Eye (tissue), 1 donor: Measurements from ENCODE around the gene GXYLT2.
"Not testable (repeated sequence)": the region's sequence is repeated elsewhere in the genome, so short reads cannot be mapped to it uniquely, and the experiment has no call there.

Source experiments
- DNase-seq: peaks from one replicate; pipeline ENCODE4 v3.0.0-alpha.2; 2015

GXYLT2 gene

DNA sequence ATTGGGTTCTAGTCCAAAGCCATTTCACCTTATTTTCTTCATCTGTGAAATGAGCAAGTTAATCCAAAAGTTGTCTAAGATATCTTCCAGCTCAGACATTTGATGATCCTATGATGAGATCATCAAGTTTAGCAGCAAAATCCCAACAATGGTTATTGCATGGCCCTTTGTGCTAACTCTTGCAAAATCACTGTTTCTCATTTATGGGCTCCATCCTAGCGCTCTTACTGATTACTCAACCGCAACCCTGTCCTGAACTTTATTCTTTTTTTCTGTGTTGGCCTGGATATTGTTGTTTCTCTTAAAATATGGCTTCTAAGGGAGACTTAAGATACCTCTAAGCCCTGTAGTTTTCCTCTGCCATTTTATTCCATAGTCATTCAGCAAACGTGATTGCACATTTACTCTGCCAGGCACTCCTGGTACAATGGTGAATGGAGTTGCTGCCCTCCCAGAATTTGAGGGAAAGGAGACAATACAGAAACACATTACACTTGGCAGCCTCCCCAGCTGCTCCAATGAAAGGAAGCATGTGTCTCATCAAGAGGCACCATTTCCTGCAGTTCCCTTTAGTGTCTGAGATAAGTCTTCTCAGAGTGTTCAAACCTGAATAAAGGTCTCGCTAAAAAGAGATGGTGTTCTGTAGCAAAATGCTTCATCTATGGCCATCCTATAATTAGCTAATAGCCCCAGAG is 4.4 kb downstream of the GXYLT2 start:
- peak; percentile 55 for DNase-seq

DNA sequence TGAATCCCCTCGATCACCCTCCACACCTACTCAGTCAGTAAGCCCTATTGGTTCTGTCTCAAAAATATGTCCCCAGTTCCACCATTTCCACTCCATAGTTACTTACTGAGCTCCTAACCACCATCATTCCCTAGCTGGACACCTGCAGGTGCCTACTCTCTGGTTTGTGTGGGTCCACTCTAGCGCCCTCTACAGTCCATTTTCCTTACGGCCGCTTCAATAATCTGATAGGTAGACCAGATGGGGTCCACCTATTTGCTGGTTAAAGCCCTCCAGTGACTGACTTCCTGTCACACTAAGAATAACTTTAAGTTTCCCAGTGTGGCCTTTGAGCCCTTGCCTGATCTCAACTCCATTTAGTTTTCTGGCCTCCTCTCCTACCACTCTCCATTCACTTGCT is 5.0 kb downstream of the GXYLT2 start:
- peak; percentile 19 for DNase-seq

DNA sequence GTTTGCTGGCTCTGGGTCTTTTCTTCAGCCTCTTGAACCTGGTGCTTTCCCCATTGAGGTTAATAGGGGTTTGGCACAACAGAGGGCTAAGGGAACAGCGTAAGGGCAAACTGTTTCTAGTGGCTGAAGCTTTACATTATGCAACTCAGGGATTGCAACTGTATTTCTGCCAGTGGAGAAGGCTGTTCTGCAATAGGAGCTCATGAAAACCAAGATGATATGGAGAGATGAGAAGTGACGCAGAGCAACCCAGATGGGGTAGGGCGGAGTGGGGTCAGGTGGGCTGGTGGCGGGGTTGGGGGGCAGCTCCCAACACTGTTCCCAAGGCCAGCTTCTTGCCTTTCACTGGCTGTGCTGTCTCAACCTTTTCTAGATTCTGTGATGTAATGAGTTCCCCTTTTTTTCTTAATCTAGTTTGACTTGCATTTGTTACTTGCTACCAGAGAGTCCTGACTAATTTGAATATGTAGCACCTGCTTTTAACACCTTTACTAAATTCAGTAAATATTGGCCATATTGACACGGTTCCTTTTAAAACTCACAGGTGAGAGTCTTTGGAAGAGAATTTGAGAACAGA is 7.2 kb downstream of the GXYLT2 start:
- no peak for DNase-seq

DNA sequence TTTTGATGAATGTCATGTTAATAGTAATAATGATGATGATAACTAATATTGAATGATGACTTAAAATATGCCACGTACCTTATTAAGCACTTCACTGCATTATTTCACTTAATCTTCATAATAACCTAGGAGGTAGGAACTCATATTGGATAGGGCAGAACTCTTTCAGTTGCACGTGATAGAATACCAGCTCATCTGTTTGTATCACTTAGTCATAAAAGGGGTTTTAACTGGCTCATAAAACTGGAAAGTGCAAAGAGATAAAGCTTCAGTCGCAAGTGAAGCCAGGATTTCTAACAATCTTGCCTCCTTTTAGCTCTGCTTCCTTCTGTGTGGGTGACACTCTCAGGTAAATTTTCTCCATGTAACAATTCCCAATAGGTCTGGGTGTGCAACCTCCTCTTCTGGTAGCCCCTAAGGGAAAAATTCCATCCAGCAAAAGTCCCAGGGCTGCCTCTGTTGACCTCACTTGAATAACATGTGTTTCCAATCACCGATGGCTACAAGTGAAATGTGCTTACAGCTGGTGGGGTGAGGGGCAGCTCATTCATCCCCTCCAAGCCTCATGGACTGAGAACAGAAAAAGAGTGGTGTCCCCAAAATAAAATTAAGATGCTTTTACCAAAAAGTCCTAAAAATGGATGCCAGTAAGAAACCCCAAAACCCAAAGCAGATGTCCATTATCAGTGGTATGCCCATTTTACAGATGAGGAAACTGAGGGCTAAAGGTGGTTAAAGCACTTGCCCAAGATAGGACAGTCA is 9.3 kb downstream of the GXYLT2 start:
- DNase-seq, result no peak

DNA sequence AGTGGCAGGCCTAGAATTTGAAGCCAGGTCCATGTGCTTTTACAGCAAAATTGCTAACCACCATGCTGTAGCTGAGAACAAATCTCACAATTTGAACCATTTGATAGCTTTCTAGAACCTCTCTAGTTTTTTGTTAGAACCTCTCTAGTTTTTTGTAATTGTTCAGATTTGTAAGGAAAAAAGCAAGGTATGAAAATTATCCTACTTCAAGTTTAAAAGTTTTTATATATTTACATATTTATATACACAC is 9.8 kb downstream of the GXYLT2 start:
- DNase-seq, result no peak

DNA sequence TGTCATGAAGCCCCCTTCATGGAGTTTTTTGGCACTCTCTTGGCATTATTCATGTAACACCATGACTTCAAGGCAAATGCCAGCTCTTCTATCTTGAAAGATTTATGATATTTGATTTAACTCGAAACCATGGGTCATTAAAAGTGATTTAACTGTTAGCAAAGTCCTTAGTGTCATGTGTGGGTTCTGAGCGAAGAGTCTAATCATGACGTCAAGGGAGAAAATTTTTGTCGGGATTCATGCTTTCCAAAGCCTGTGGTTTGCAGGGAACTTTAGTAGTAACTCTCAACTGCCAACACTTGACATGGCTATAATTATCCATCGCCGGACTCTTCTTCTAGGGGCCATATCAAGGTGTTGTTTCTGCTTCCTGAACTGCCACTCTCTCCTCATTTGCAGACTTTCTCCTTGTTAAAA is 11.5 kb downstream of the GXYLT2 start:
- no peak for DNase-seq

DNA sequence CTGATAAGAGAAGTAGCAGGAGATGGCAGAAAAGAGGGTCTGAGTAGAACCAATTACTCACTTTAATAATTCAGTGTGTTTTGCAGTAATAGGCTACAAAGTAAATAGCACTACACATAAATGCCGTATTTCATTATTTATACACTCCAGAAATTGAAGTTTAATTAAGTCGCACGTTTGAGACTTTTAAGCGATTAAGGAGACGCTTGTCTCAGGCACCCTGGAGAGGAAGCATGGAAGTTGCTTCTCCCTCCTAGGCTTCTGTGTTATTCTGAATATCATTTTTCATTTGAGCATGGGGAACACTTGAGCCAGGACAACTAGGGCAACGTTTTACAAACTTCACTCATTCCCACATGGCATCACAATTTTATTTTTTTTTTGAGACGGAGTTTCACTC is 12.2 kb downstream of the GXYLT2 start:
- DNase-seq, result peak; percentile 48

DNA sequence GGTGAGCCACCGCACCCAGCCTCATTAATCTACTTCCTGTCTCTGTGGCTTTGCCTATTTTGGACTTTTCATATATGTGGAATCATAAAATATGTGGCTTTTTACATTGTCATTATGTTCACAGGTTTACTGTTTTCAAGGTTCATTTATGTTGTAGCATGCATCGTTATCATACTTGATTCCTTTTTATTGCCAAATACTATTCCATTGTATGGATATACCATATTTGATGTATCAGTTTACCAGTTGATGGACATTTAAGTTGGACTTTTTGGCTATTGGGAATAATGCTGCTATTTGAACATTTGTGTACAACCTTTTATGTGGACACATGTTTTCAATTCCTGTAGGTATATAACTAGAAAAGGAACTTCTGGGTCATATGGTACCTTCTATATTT is 14.0 kb downstream of the GXYLT2 start:
- DNase-seq, result no peak

DNA sequence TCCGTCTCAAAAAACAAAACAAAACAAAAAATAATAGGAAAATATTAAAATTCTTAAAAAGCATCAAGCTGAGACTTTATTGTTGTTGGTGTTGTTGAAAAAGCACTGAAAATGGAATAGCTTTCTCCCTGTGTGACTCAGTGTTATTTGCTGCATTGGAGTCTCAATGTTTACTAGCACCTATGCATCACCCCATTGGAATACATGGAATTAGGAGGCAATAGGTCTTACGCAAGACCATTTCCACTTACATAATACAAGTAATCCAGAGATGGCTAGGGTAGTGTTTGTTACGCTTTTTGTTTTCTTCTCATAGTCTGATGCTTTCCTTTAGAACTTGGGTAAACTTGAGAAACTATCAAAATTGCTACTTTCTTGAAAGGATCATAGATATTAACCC is 15.2 kb downstream of the GXYLT2 start:
- no peak for DNase-seq

DNA sequence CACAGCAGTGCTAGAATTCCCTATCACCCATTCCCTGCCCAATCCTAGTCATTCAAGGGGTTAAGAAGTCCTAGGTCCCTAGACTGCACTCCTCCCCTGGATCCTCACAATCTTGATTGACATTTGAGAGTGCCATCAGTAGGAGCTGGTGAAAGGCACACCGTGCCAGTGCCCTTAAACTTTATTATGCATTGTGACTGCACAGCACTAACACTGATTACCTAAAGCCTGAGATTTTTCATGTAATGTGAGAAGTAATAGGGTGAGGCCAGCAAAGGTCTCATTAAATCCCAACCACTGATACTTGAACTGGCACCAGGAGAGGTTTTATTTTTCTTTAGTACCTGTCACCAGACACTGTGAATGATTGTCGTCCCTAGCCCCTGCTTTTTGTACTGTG is 16.3 kb downstream of the GXYLT2 start:
- no peak for DNase-seq

DNA sequence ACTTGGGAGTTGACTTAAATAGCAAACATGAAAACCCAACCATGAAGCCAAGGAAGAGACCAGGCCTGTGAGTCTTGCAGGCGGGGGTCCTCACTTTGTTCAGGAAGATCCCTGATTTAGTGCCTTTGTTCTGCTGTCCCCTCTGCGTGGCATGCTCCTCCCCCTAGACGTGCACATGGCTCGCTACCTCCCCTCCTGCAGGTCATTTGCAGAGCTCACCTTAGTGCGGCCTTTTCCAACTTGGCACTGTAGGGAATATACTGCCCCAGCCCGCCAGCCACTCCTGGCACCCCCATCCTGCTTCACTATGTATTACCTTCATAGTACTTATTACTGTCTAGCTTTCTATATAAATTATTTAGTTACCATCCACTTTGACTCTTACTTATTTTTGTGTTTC is 18.3 kb downstream of the GXYLT2 start:
- no peak for DNase-seq

DNA sequence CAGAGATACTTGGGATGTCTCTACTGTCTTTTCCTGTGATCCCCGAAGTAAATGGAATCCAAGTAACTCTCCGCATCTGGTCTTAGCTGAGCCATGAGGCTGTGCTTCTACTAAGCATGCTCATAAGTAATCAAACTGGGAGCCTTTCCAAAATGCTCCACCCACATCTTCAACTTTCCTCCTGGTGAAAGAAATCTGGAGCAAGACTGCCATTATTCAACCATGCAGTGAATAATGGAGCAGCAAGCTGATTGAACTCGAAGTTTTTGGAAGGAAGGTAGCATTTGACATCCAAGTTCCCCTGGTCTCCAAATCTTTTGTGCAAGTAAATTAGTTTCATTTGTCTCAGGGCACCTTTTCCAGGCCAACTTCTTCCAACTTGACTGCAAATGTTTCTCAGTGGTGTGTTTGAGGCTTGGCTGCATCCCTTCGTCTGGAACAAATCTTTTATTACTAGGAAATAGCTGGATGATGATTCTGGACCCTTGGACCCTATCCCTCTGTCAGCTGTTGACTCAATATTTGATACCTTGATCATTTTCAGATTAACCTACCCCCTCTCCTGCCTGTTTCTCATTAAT is 19.4 kb downstream of the GXYLT2 start:
- peak; percentile 84 for DNase-seq

DNA sequence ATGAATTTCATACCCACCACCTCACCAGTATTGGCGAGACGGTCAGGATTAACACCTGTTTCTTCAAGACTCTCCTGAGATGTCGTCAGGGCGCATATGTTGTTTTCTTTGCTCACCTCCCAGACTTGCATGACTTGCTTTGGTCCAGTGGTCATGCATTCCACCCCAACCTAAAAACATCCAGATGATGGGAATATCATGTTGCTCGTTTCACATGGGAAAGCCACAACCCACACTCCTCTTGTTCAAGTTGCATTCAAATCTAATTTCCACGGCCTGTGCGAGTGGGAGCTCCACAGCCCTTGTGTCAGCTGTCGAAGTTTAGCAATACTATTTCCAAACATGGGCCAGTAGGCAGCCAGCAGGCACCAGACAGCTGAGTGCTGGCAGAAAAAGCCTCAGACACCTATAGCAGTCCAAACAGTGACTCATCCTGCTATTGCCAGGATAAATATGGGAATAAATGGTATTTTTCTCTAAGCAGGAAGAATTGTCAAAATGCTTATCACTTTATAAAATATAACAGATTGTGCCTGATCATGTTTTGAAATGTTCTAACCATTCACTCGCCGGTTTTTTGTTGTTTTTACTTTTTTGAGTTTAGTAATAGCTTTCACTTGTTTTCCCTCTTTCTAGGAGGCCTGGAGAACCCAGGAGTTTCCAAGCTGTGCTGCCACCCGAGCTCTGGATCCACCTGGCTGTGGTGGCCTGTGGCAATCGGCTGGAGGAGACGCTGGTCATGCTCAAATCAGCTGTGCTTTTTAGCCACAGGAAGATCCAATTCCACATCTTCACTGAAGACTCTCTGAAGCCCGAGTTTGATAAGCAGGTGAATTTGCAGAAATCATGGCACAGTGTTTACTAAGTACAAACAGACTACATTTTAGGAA is 20.1 kb downstream of the GXYLT2 start:
- DNase-seq, result peak; percentile 73

DNA sequence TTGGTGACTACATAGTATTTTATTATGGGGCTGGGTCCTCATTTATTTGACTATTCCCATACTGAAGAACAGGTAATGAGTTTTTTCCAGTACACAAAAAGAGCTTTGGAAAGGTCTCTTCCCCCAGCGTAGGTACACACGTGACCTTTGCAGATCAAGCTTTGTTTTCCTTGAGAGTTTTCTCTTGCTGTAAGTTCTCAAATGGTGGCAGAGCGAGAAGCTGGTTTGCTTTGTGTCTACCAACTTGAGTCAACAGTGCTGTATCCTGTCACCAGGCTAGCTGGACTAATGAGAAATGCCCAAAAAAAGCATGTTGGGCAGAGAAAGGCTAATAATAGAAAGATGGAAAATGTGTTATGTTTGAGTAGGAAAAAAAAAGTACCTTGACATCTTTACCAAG is 21.7 kb downstream of the GXYLT2 start:
- DNase-seq, result no peak

DNA sequence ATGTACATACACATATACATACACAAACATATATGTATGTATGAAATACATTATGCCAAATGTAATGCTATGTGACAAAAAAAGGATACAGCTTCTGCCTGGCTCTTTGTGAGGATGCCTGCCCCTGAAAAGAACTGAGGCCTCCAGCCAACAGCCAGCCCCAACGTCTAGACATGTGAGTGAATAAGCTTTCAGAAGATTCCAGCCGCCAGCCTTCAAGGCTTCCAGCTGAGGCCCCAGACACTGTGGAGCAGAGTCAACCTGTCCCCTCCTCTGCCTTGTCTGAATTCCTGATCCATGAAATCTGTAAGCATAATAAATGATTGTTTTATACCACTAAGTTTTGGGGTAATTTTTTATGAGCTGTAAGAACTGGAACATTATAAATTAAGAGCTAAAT is 24.7 kb downstream of the GXYLT2 start:
- no peak for DNase-seq

DNA sequence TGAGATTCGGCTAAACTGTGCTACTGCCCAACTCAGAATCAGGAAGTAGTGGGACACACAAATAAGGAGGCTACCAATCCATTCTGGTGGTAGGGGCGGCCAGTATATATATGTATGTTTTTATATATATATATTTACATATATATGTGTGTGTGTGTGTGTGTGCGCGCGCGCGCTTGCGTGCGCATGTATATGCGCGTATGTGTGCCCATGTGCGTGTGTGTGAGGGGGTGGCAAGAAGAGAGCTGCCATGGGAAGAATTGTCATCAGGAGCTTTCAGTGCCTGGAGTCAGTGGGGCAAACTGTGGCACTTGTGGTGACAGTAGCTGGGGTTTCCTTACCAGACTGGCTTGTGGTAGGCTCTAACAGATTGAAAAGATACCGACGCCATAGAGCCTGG is 26.5 kb downstream of the GXYLT2 start:
- no peak for DNase-seq

DNA sequence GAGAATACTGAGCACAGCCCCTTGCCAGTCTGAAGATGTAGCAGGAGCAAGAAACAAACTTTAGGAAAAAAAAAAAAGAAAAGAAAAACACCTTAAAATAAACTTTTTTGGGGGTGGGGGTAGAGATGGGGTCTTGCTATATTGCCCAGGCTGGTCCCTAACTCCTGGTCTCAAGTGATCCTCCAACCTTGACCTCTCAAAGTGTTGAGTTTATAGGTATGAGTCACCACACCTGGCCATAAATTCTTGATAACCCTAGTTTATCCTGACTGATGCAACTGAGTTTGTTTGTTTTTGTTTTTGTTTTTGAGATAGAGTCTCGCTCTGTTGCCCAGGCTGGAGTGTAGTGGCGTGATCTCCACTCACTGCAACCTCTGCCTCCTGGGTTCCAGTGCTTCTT is 28.4 kb downstream of the GXYLT2 start:
- DNase-seq, result no peak

DNA sequence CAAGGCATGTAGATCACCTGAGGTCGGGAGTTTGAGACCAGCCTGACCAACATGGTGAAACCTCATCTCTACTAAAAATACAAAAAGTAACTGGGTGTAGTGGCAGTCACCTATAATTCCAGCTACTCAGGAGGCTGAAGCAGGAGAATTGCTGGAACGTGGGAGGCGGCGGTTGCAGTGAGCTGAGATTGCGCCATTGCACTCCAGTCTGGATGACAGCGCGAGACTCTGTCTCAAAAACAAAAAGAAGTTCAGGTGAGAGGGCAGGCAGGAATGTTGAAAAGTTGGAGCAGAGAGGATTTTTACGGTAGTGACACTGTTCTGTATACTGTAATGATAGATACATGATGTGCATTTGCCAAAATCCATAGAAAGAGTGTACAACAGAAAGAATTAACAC is 31.7 kb downstream of the GXYLT2 start:
- no peak for DNase-seq

DNA sequence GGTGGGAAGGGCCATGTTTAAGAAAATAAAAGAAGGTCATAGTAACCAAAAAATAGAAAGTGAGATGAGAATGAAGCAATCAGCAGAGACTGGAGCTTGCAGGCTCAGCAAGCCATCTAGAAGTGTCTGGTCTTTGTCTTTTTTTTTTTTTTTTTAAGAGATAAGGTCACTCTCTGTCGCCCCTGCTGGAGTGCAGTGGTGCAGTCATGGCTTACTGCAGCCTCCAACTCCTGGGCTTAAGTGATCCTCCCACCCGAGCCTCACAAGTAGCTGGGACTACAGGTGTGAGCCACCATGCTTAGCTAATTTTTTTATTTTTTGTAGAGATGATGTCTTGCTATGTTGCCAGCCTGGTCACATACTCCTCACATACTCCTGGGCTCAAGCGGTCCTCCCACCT is 36.2 kb downstream of the GXYLT2 start:
- DNase-seq, result no peak

DNA sequence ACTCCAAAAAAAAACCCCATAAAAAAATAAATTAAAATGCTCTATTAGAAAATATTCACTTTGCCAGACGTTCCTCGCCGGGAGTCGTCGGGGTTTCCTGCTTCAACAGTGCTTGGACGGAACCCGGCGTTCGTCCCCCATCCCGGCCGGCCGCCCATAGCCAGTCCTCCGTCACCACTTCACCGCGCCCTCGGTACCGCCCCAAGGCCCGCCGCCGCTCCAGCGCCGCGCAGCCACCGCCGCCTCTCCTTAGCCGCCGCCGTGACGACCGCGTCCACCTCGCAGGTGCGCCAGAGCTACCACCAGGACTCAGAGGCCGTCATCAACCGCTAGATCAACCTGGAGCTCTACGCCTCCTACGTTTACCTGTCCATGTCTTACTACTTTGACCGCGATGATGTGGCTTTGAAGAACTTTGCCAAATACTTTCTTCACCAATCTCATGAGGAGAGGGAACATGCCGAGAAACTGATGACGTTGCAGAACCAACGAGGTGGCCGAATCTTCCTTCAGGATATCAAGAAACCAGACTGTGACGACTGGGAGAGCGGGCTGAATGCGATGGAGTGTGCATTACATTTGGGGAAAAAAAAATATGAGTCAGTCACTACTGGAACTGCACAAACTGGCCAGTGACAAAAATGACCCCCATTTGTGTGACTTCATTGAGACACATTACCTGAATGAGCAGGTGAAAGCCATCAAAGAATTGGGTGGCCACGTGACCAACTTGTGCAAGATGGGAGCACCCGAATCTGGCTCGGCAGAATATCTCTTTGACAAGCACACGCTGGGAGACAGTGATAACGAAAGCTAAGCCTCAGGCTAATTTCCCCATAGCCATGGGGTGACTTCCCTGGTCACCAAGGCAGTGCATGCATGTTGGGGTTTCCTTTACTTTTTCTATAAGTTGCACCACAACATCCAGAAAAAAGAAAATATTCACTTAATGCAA is 41.2 kb downstream of the GXYLT2 start:
- DNase-seq, result not testable (repeated sequence)

DNA sequence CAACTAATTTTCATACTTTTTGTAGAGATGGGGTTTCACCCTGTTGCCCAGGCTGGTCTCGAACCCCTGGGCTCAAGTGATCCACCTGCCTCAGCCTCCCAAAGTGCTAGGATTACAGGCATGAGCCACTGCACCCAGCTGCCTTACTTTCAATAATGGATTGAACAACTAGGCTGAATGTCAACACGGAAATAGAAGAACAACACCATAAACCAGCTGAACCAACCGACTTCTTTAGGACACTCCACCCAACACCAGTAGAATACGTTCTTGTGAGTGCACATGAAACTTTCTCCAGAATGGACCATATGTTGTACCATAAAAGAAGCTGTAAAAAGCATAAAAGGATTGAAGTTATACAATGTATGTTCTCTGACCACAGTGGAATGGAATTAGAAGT is 42.9 kb downstream of the GXYLT2 start:
- DNase-seq, result no peak

DNA sequence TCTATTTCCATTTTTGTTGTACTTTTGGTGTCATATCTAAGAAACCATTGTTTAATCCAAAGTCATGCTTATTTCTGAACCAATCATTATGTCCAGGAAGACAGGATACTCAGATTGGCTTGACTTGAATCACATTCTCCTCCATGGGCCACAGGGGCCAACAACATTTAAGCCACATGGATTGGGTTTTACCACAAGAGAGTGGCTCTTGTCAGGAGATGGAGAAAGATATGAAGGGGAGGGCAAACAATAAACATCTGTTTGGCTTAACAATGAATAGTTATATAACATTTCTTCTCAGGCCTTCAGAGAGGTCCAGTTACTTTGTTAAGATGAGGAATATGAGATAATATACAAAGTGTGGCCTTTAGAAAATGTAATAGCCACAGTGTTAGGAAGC is 44.6 kb downstream of the GXYLT2 start:
- no peak for DNase-seq
